Measurements from ENCODE around the gene UBALD1. TPM values are rescaled to one million over a fixed set of nuclear protein-coding genes. Genes with fewer than 3 reads are reported as not detected.

UBALD1 gene
- total and polyA plus RNA-seq, 8 donors = 12.0 to 27.8 (median 19.8) TPM

DNA sequence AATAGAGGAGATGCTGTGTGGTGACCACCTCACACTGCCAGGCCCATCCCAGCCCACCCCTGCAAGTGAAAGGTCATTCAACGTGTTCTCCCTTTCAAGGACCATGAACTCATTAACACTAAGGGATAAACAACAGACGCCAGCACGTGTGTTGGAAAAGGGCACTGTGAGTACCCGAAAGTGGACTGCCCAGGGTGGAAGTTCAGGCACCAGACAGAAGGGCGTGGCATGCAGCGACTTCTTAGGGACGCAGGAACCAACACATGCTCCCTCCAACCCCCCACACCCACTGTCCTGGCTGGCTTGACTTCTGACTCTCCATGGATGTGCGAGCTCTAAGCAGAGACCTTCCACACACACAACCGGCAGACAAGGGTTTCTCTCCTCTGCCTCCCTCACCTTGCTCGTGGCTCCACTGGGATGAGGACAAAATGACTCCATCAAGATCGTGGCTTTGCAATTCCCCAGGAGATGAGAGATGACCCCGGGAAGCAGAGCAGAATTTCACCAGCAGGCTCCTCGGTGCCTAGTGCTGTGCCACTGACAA is 11.0 kb downstream of the UBALD1 start:
- intact Hi-C loops (cut with DNase I) = no loop called here
- ATAC-seq (peak; percentile 54), DNase-seq (no peak)
- Histone ChIP-seq H3K27ac (no peak overlapping the region), H3K9me3 (no peaks in the 10 kb centered on the region), H3K4me1 (peaks cover 0 to 2% of the 10 kb centered on the region in 2 donors), H3K36me3 (peaks cover 0 to 19% of the 10 kb centered on the region in 2 donors), H3K4me3 (no peak overlapping the region), H3K27me3 (peaks cover 0 to 16% of the 10 kb centered on the region in 2 donors)
- TF ChIP-seq, protein P1, sequence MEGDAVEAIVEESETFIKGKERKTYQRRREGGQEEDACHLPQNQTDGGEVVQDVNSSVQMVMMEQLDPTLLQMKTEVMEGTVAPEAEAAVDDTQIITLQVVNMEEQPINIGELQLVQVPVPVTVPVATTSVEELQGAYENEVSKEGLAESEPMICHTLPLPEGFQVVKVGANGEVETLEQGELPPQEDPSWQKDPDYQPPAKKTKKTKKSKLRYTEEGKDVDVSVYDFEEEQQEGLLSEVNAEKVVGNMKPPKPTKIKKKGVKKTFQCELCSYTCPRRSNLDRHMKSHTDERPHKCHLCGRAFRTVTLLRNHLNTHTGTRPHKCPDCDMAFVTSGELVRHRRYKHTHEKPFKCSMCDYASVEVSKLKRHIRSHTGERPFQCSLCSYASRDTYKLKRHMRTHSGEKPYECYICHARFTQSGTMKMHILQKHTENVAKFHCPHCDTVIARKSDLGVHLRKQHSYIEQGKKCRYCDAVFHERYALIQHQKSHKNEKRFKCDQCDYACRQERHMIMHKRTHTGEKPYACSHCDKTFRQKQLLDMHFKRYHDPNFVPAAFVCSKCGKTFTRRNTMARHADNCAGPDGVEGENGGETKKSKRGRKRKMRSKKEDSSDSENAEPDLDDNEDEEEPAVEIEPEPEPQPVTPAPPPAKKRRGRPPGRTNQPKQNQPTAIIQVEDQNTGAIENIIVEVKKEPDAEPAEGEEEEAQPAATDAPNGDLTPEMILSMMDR (IDR thresholded peaks at IDR 0.05) = no peak

DNA sequence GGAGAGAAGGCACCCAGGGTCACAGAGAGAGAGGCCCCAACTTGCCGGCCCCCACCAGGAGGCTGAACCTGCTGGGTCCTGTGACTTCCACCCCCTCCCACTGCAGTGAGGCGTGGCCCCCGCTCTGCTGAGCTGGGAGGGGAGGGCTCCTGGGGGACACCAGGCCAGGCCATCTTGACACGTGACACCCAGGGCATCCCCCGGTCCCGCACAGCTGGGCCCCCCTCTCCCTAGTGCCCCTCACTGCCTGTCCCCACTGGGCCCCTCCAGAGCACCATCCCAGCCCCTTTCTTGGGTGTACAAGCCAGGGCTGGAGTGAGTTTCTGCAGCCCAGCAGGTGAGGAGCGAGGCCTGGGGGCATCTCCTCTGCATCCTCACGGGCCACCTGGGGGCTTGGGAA is 12.4 kb downstream of the UBALD1 start:
- Histone ChIP-seq H3K27ac (no peak overlapping the region), H3K4me1 (peaks cover 0 to 2% of the 10 kb centered on the region in 2 donors), H3K9me3 (no peaks in the 10 kb centered on the region), H3K27me3 (peaks cover 0 to 16% of the 10 kb centered on the region in 2 donors), H3K4me3 (no peak overlapping the region), H3K36me3 (peaks cover 0 to 6% of the 10 kb centered on the region in 2 donors)
- DNase-seq (no peak), ATAC-seq (no peak)
- TF ChIP-seq, protein P1 (IDR thresholded peaks at IDR 0.05) = no peak
- intact Hi-C loops (cut with DNase I) = no loop called here

DNA sequence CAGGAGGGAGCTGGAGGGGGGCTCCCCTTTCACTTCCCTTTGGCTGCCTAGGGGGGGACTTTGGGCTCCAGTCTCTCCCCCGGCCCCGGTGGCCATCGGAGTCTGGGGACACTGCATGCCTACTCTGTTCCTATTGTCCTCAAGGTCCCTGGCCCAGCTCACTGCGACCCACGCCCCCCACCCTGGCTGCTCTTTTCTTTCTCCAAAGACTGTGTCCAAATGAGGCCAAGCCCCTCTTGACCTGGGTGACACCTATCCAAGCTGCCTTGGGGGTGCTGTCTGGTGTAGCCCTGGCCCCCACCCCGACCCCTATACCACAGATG is 12.9 kb downstream of the UBALD1 start:
- Histone ChIP-seq H3K4me1 (peaks cover 0 to 2% of the 10 kb centered on the region in 2 donors), H3K27ac (no peak overlapping the region), H3K9me3 (no peaks in the 10 kb centered on the region), H3K4me3 (no peak overlapping the region), H3K27me3 (peaks cover 0 to 16% of the 10 kb centered on the region in 2 donors), H3K36me3 (peaks cover 0 to under 1% of the 10 kb centered on the region in 2 donors)
- DNase-seq (no peak), ATAC-seq (no peak)
- intact Hi-C loops (cut with DNase I) = no loop called here
- TF ChIP-seq, protein P1 (IDR thresholded peaks at IDR 0.05) = no peak

DNA sequence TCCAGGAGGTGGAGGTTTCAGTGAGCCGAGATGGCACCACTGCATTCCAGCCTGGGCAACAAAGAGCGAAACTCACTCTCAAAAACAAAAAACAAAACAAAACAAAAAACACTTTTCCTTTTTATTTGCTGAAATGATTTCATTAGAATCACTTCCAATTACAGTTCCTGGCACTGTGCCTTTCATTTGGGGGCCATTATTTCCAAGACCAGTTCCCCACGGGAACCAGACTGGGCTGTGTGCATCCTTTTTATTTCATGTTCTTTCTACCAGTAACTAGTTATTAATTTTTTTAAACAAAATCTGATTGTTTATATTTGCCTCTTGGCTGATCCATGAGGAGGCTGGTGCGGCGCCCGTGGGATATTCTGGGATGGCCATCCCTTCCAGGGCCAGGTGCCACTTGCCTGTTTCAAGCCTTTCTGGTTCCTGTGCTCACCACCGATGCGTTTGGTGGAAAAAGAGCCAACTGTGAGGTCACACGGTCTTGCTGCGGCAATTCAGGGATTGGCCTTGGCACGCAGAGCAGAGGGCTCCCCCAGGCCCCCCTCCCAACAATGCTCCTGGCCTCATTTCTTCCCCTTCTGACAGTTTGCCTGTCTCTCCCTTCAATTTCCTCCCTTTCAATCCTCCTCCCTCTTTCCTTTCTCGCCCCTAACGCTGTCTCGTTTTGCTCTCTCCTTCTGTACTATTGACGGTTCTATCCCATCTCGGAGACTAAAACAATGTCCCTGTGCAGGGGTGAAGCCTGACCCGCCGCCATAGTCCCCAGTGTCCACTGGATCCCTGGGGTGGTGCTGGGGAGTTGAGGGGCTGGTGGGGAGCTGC is 13.4 kb downstream of the UBALD1 start:
- Histone ChIP-seq H3K9me3 (no peaks in the 10 kb centered on the region), H3K27ac (no peak overlapping the region), H3K4me3 (no peak overlapping the region), H3K36me3 (no peaks in the 10 kb centered on the region), H3K27me3 (peaks cover 0 to 16% of the 10 kb centered on the region in 2 donors), H3K4me1 (peaks cover 0 to 2% of the 10 kb centered on the region in 2 donors)
- ATAC-seq (no peak), DNase-seq (peak in 1 of 4 donors; percentile 71)
- TF ChIP-seq, protein P1 (IDR thresholded peaks at IDR 0.05) = no peak
- intact Hi-C loops (cut with DNase I) = no loop called here

DNA sequence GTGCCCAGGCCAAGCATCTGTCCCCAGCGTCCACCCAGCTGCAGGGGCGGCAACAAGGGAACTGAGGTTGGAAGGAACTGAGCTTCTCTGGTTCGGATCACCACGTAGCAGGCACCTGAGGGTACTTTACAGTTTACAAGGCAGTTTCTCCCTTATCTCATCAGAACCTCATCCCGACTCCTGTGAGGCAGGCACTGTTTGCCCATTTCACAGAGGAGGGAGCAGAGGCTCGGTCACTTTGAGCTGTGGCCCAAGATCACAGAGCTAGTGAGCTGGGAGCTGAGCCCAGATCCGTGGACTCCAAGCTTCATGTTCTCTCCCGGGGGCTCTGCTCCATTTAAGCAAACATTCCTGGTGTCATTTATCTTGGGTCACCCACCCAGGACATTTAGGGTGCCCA is 15.1 kb downstream of the UBALD1 start:
- Histone ChIP-seq H3K4me1 (peaks cover 0 to 2% of the 10 kb centered on the region in 2 donors), H3K9me3 (no peaks in the 10 kb centered on the region), H3K36me3 (no peaks in the 10 kb centered on the region), H3K27ac (no peak overlapping the region), H3K27me3 (peaks cover 0 to 16% of the 10 kb centered on the region in 2 donors), H3K4me3 (no peak overlapping the region)
- TF ChIP-seq, protein P1 (IDR thresholded peaks at IDR 0.05) = no peak
- DNase-seq (no peak), ATAC-seq (no peak)
- intact Hi-C loops (cut with DNase I) = no loop called here
